Measurements from ENCODE around the gene ASIC1.
"Not testable (repeated sequence)": the region's sequence is repeated elsewhere in the genome, so short reads cannot be mapped to it uniquely, and the experiment has no call there.

Gene ASIC1

DNA sequence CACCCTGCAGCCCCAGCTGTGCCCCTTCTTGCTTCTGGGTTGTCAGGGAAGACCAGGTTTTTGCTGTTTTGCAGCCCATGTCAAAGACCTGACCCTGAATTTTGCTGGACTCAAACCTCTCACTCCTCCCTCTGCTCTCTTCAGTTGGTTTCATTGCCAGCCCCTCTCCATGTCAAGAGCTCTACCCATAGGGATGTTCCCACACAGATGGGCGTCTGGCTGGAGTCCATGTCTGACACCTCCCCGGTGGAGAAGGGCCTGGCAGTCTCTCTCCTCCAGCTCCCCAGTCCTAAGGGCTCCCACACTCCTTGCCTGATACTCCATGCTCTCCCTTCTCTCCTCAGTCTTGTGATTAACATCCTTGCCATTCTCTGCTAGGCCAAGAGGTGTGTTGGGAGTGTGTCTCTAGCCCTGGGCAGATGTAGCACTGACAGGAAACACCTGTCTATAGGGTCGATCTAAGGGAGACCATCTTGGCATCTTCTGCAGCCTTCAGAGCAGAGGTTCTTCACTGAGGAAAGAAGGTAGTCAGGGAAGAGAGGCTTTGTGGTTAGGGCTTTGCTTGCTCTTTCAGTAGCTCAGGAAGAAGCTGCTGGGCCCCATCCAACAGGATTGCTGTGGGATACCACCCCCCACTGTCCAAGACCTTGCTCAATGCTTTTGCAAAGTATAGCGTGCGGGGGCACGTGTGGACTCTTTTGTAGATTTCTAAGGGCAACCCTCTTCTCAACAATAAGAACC lies 4.7 kb downstream of the ASIC1 start:
- no peak for DNase-seq

DNA sequence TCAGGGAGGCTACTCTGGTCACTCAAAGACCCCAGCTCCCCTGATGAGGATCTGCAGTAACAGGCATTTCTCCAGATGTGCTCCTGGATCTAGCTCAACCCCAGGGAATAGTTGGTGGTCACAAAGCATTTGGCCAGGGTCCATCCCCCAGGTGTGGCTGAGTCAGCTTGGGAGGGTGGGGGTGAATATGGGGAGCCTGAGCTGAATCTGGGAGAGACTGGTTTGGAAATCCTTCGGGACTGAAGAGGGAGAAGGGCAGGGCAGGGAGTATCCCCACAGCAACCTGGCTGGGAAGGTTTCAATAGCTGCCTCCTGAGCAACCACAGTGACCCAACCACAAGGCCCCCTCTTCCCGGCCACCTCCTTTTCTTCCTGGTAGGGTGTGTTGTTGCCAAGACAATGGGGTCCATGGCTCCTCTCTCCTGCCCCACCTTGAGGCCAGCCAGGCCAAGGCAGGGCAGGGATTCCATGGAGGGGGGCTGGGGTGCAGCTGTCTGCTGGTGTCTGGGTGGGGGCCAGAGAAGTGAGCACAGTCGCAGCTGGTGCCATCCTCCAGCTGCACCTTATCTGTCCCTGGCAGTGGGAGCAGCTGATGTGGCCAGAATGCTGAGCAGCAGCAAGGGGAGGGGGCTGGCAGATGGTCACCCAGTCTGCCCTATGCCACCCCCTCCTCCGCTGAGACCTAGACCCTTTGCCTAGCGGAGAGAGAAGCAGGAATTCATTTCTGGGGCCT lies 5.5 kb downstream of the ASIC1 start:
- DNase-seq = no peak

GRCh38 chr12:50065726-50066310 lies 8.4 kb downstream of the ASIC1 start:
- DNase-seq = no peak

GRCh38 chr12:50066402-50066801 lies 9.0 kb downstream of the ASIC1 start:
- no peak for DNase-seq

GRCh38 chr12:50069069-50069468 lies 11.7 kb downstream of the ASIC1 start:
- no peak for DNase-seq

- DNase-seq = no peak
Observed at GRCh38 chr12:50069539-50069938, 12.1 kb downstream of the ASIC1 start.

DNA sequence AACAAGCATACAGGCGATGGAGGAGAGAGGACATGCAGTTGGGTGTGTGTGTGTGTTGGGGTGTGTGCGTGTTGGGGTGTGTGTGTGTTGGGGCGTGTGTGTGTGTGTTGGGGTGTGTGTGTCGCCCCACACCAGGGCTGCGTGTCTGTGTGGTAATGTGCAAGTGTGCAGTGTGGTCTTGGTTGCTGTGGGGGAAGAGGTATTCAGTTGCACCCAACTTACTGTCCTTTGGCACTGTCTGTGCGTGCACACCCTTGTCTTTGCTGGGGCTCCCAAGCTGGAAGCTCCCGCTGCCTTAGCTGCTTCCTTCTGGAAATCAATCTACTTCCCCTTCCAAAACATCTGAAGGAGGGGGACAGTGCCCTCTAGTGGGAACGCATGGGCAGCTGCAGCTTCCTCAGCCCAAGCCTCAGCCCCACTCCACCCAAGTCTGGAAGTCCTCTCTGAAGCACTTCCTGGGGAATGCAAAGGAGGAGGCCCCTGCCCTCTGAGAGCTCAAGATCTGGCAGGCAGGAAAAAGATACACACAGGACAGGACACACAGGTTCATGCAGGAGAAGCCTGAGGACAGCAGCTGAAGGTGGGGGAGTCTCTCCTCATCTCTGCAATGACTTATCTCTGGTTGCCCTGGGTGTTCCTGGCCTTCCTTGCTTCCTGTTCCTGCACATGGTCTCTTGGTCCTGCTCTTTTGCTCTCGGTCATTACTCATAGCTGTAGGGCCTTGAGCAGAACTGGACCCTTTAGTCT lies 13.1 kb downstream of the ASIC1 start:
- no peak for DNase-seq

DNA sequence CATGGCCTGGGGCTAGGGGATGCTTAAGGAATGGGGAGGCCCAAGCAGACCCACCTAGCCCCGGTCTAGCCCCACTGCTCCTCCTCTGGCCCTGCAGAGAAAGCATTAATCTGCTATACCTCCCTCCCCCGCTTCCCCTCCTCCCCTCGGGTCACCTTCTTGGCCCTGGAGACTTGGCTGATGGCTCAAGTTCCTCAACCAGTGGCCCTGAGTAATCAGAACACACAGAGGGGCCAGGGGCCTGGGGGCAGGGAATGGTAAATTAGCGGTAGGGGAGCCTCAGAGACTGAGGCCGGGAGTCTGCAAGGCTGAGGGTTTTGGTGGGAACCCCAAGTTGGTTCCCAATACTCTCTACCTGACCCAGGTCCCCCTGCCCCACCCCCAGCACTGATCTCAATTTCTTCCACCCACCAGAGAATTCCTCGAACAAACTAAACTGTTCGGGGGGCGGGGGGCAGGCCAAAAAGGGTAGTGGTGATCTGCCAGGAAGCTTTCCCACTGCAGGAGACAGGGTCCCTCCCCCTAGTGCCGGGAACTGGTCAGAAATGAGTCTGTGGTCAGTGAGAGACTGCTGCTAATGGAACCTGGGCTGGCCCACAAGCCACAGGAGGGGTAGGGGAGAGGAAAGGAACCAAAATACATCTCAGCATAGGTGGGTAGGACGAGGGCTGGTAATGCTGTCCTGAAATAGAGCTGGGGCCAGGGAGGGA lies 15.0 kb downstream of the ASIC1 start:
- DNase-seq = no peak

DNA sequence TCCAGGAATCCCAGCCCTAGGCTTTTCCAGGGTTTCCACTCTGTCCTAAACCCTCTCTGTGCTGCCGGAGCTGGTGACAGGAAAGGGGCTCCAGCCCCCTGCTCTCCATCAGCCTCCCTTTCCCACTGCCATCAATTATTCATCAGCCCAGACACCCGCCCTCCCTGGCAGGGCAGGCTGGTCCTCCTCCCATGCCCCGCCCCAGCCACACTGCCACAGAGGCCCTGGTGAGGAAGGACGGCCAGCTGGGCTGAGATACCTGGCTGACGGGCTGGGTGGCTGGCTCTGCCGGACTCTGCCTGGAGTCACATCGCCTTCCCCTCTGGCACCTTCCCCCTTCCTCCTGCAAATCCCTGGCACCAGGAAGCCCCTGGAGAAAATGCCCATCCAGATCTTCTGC lies 15.8 kb downstream of the ASIC1 start:
- DNase-seq = no peak

DNA sequence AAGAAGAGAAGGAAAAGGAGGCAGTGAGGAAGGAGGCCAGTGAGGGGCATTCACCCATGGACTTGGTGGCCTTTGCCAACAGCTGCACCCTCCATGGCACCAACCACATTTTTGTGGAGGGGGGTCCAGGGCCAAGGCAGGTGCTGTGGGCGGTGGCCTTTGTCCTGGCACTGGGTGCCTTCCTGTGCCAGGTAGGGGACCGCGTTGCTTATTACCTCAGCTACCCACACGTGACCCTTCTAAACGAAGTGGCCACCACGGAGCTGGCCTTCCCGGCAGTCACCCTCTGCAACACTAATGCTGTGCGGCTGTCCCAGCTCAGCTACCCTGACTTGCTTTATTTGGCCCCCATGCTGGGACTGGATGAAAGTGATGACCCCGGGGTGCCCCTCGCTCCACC lies 16.3 kb downstream of the ASIC1 start:
- no peak for DNase-seq

DNA sequence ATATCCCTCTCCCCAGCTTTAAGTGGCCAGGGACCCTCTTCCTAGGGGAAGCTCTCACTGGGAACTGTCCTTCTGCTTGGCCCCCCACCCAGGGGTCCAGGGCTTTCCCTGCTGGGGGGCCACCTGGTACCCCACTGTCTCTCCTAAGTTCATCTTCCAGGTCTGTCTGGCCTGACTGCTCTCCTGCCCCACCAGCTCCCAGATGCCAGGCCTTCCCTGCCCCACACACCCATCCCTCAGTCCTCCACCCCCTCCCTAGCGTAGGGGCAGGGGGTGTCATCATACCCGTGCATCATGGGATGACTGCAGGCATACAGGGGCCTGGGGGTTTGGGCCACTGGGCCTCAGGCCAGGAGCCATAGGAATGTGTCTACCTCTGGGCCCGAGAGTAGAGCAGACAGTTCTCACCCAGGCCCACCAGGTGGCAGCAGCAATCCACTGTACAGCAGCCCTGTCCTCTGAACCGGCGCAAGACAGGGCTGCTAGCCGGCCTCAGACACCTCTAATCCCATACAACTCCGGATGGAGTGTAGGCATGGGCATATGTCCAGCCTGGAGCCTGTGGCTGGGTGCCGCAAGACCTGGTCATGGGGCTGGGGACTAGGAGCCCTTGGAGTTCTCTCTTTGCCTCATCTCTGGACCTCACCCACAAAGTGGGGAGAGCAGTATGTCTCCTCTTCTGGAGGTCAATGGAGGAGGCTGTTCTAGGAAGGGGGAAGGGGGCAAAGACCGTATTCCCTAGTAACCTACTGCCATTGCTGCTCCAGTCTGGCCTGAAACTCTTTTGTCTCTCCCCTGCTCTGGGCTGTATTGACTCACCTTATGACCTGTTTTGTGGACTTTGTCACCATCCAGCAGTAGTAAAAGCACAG lies 17.8 kb downstream of the ASIC1 start:
- DNase-seq = no peak

DNA sequence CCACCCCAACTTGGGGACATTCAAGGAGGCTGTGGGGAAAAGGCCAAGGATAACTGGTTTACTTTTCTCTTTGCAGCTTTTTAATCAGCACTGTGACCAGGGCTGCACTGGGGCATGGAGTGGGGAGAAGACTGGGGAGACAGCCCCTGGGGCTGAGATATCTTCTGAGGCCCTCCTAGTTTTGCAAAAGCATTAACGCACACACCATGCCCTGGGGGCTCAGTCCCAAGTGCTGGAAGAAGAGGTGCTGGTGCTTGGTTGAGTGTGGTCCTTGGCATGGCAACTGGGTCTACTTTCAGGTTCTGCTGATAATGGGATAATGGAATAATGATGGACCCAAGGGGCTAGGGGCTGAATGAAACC lies 18.4 kb downstream of the ASIC1 start:
- no peak for DNase-seq

DNA sequence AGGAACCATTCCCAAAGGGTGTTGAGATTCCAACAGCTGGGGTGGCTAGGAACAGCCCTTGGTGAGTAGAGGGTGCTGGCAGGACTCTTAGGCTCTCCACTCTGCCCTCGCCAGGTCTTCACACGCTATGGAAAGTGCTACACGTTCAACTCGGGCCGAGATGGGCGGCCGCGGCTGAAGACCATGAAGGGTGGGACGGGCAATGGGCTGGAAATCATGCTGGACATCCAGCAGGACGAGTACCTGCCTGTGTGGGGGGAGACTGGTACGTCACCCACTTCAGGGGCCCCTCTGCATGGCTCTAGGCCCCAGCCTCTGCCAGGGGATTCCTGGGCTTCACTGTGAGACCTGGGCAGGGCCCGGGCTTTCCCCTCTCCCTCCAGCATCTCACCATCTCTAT lies 19.7 kb downstream of the ASIC1 start:
- no peak for DNase-seq

GRCh38 chr12:50078281-50078680 lies 20.9 kb downstream of the ASIC1 start:
- no peak for DNase-seq

DNA sequence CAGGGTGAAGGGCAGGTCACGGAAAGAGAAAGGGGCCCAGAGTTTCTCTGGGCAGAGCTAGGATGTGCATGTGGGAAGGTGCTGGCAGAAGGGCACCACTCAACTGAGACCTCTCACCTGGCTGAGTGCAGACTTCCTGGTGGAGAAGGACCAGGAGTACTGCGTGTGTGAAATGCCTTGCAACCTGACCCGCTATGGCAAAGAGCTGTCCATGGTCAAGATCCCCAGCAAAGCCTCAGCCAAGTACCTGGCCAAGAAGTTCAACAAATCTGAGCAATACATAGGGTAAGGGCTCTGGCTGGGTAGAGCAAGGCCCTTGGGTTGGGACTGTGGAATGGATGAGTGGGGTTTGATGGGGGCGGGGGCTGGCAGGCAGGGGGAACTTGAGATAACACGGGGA lies 22.4 kb downstream of the ASIC1 start:
- no peak for DNase-seq

GRCh38 chr12:50081096-50081808 lies 23.9 kb downstream of the ASIC1 start:
- DNase-seq = no peak

GRCh38 chr12:50082644-50083043 lies 25.2 kb downstream of the ASIC1 start:
- no peak for DNase-seq

GRCh38 chr12:50083301-50083700 lies 25.9 kb downstream of the ASIC1 start:
- no peak for DNase-seq

DNA sequence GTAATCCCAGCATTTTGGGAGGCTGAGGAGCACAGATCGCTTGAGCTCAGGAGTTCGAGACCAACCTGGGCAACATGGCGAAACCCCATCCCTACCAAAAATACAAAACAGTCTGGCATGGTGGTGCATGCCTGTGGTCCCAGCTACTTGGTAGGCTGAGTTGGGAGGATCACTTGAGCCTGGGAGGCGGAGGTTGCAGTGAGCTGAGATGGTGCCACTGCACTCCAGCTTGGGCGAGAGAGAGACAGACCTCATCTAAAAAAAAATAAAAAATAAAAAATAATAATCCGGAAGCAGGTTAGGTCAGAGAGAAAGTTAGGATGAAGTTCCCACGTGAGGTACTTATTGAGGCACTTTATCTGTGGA lies 27.0 kb downstream of the ASIC1 start:
- DNase-seq = not testable (repeated sequence)

DNA sequence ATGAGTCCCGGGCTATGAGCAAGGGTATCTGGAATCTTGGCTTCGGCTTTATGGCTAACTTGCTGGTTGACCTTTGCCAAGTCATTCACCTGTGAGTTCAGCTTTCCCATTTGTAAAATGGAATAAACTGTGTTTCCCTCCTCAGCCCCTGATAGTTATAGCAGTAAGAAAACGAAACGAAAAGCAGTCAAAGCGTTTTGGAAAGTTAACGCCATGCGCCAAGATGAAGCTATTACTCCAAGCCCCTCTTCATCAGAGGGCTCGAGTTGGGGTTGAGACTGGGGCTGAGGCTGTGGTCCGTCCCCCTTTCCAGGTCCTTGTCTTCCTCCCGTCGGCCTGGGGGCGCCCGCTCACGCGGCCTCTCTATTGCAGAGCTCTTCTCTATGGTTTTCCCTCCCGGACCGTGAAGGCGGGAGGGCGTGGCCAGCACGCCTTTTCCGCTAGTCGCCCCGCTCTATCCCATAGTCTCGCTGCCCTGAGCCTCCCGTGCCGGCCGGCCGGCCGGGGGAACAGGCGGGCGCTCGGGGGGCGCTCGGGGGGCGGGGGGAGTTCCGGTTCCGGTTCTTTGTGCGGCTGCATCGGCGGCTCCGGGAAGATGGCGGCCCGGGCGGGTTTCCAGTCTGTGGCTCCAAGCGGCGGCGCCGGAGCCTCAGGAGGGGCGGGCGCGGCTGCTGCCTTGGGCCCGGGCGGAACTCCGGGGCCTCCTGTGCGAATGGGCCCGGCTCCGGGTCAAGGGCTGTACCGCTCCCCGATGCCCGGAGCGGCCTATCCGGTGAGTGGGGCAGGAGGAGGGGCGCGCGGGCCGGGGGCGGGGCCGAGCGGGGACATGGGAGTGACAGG lies 27.6 kb downstream of the ASIC1 start, which contains the start of gene SMARCD1:
Gene SMARCD1, plus strand, starts transcription at position 568 of the 840 bp plus-strand sequence. Its CDS starts 28 bp downstream, at position 596.
- peak; percentile 77 for DNase-seq
